AG08395 (cell line): Measurements from ENCODE around the gene GAS2L3.
"Not testable (repeated sequence)": the region's sequence is repeated elsewhere in the genome, so short reads cannot be mapped to it uniquely, and the experiment has no call there.

Source experiments
- DNase-seq: peaks from one replicate; pipeline ENCODE4 v3.0.0; 2012; ENCODE audit warnings: mixed read lengths, low spot score

The GAS2L3 gene

GRCh38 chr12:100573292-100574186 is at the start of gene GAS2L3:
GAS2L3 (plus strand) TSS chr12:100573684; CDS start chr12:100594905, 21,221 bp downstream.
- DNase-seq = peak; percentile 95

DNA sequence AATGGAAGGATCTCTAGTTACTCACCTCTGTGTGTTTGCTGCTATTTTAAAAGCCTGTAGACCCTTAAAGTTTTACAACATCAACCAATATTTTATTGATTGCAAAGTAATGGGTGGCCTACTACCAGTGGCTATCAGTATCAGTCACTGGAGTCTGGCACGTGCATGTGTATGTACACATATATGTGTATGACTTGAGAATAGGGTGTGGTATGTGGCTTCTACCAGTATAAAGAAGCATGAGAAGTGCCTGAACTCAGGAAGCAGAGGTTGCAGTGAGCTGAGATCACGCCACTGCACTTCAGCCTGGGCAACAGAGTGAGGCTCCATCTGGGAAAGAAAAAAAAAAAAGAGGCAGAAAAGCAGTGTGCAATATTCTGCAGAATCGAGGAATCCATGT is 45.5 kb upstream of the GAS2L3 start:
- no peak for DNase-seq

DNA sequence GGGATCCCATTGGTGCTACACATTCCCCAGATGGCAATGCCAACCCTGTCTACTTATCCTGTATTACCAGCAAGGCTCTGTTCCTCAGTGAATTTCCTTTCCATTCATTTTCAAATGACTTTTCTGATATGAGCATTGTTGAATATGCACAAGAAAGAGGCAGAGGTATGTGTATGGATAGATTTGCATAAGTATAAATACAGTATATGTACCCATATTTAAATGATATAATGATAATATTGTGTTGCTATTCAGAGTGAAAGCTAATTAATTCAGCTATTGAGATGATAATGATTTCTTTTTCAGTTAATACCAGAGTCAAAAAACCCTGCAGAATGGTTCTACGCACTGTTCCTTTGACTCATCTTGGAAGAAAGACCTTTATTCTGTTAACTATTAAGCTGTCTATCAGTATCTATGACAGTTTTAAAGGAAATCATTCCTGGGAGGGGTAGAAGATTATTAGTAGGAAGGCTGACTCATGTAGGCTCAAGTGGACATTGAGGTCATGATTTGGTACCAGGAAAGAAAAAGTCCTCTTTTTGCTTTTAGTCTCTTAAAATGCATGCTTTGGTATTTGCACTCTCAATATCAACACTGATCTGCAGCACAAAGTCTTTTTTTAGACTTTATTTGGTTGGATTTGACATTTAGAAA is 44.9 kb upstream of the GAS2L3 start:
- no peak for DNase-seq

DNA sequence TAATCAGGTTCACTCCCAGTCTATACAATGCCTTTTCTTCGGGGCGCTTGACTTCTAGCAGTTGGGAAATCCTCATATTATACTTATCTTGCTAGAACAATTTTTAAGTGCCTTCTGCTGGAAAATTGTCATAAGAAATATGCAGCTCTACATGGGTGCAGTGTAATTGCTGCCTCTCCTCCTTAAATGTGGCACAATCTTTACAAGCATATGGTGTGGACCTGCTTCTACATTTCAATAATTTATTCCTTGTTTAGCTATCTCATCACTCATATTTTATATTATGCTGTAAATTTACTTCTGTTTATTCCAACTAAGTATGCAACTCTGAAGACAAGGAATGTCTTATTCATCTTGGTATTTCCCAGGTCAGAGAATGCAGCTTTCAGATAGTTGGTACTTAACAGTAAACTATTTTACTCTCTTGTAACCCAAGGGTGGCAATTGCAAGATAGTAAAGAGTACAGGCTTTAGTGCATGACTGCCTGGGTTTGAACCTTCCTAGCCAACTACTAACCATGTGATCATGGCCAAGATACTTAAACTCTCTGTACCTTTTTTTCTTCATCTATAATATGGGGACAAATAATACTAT is 43.6 kb upstream of the GAS2L3 start:
- no peak for DNase-seq

DNA sequence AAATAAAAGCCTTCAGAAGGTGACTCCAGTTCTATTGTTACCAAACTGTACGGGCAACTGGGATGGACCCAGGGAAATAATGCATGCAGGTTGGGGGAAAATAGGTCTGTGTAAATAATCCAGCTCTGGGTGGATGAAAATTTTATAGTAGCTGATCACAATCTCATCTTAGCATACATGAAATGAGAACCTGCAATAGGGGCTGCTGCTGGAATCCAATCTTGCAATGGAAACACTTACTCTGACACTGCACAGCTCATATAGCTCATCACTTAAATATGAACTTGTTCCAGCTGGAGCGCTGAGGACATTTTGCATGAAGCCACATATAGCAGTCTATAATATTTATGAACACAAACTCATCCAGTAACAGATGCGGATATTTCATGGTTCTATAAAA is 40.1 kb upstream of the GAS2L3 start:
- no peak for DNase-seq

- no peak for DNase-seq
Measured at GRCh38 chr12:100534625-100535227, 38.8 kb upstream of the GAS2L3 start.

DNA sequence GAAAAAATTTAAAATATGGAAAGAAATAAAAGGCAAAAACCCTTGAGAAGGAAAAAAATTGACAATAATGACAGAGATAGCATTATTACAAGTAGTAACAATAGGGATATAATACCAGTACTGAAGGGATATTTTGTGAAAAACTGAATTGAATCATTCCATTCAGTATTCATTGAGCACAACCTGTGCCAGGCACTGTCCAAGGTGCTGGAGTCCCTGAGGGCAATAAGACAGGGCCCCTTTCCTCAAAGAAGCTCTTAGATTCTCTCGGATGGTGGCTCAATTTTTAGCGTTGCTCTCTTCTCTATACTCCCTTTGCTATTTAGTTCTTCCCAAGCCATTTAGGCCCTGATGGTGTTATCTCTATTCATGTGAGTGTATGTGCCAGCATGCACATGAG is 34.3 kb upstream of the GAS2L3 start:
- DNase-seq = peak; percentile 26

DNA sequence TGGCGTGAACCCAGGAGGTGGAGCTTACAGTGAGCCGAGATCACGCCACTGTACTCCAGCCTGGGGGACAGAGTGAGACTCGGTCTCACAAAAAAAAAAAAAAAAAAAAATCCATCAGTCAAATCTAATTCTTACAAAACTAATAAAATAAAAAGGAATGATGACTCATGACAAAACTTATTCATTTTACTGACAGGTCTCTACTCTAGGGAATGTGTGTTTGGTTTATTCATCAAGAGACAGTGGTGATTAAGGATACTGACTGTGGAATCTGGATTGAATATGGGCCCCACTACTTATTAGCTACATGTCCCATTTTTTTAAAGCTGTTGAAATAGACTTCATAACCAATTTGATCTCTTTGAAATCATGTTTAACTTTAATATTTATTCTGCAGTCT is 29.3 kb upstream of the GAS2L3 start:
- no peak for DNase-seq

DNA sequence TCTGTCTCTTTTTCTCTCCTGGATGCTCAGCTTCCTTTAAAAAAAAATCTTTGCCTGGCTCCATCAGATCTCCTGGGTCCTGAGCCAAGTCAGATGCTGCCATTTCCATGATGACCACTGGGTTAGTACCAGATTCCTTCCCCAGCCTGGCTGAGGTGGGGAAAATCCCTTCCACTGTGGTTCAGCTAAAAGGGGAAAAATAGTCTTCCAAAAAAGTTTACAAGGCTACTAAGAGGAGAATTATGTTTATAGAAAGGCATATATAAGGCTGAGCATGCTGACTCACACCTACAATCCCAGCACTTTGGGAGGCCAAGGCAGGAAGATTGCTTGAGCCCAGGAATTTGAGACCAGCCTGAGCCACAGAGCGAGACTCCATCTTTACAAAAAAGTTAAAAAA is 28.4 kb upstream of the GAS2L3 start:
- no peak for DNase-seq

DNA sequence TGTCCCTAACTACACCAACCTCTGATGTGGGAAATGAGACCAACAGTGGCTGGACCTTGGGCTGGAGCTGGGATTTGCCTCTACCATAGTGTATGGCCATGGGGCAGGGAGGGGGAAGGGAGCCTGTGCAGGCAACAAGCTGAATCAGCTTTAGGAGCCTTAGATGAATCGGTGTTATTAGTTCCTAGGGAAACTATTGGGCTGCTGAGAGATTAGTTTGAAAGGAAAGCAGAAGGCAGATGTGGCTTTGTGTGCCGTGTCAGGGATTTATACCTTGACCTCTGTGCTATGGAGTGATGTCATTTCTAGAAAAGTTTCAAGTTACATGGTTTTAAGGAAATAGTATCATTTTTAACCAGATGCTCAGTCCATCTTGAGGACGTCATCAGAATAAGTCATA is 19.5 kb upstream of the GAS2L3 start:
- DNase-seq = no peak

GRCh38 chr12:100554608-100555077 is 18.8 kb upstream of the GAS2L3 start:
- peak; percentile 71 for DNase-seq

DNA sequence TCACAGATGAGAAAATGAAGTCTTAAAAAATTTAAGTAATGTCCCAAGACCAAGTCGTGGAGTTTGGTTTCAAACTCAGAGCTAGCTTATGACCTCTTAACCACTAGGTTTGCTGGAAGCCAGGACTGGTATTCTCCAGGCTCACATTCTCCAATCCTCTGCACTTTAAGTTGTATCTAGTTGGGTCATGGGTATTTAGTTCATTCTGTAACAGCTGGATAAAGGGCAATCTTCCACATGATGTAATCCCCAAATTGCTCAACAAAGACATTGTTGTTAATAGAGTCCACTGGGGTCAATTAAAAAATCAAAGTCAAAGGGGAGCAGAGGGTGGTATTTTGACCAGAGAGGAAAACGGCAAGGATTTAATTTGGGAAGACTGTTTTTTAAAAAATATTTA is 17.8 kb upstream of the GAS2L3 start:
- no peak for DNase-seq

DNA sequence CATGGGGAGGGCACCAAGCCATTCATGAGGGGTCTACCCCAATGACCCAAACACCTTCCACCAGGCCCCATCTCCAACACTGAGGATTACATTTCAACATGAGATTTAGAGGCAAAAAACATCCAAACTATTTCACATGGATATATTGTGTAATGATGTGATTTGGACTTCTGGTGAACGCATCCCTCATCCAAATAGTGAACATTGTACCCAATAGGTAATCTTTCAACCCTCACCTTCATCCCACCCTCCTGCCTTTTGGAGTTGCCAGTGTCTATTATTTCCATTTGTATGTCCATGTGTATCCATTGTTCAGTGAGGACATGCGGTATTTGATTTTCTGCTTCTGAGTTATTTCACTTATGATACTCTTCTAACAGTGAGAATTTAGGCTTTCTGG is 16.1 kb upstream of the GAS2L3 start:
- no peak for DNase-seq

DNA sequence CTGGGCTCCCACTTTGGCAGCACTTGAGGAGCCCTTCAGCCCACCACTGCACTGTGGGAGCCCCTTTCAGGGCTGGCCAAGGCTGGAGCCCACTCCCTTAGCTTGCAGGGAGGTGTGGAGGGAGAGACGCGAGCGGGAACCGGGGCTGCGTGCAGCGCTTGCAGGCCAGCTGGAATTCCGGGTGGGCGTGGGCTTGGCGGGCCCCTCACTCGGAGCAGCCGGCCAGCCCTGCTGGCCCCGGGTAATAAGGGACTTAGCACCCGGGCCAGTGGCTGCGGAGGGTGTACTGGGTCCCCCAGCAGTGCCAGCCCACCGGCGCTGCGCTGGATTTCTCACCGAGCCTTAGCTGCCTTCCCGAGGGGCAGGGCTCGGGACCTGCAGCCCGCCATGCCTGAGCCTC is 14.2 kb upstream of the GAS2L3 start:
- not testable (repeated sequence) for DNase-seq

- DNase-seq = no peak
Measured at GRCh38 chr12:100564090-100564489, 9.4 kb upstream of the GAS2L3 start.

DNA sequence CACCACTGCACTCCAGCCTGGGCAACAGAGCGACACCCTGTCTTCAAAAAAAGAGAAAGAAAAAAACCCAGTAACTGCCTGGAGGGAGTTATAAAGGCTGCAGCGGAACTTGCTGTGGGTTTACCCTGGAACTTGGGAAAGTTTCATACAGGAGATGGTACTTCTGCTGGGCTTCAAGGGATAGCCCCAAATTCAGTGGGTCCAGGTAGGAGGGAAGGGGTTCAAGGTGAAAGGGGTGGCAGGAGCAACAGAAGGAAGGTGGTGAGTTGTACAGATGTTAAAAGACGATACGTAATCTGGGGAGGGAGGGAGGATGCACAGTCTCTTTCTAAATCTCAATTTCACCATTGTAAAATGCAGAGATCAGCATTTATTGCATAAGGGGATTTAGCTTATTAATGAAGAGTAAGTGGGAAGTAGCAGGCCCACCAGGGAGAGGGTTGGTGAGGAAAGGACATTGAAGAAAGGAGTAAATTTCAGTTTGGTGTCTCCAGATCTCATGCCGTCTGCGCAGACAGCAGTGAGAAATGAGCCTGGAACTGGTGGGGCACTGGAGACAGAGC is 8.5 kb upstream of the GAS2L3 start:
- DNase-seq = no peak

DNA sequence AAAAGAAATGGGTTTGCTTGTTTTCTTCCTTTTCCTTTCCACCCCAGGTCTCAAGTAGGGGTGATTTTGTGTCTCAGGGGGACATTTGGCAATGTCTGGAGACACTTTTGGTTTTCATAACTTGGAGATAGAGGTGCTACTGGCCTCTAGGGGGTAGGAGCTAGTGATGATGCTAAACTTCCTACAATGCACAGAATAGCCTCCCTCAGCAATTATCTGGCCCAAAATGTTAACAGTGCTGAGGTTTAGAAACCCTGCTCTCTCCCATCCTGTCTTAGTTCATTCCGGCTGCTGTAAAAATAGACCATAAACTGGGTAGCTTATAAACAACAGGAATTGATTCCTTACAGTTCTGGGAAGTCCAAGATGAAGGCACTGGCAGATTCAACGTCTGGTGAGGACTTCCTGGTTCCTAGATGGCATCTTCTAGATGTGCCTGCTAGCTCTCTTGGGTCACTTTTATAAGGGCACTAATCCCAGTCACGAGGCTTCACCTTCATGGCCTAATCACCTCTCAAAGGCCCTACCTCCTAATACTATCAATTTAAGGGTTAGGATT is 7.4 kb upstream of the GAS2L3 start:
- no peak for DNase-seq

GRCh38 chr12:100566887-100567637 is 6.4 kb upstream of the GAS2L3 start:
- no peak for DNase-seq

GRCh38 chr12:100567945-100568344 is 5.5 kb upstream of the GAS2L3 start:
- no peak for DNase-seq

- DNase-seq = no peak
Measured at GRCh38 chr12:100572184-100572583, 1.3 kb upstream of the GAS2L3 start.
